Activated CD4-positive, CD25-positive, alpha-beta regulatory T cell treated with anti-CD3 and anti-CD28 coated beads, Interleukin-2, amount 50 U/mL, for 72 hours (primary cell): ENCODE results near the gene IGF1R.

Experiments
- DNase-seq: peaks from one replicate; pipeline ENCODE4 v3.0.0; 2021

The IGF1R gene

DNA sequence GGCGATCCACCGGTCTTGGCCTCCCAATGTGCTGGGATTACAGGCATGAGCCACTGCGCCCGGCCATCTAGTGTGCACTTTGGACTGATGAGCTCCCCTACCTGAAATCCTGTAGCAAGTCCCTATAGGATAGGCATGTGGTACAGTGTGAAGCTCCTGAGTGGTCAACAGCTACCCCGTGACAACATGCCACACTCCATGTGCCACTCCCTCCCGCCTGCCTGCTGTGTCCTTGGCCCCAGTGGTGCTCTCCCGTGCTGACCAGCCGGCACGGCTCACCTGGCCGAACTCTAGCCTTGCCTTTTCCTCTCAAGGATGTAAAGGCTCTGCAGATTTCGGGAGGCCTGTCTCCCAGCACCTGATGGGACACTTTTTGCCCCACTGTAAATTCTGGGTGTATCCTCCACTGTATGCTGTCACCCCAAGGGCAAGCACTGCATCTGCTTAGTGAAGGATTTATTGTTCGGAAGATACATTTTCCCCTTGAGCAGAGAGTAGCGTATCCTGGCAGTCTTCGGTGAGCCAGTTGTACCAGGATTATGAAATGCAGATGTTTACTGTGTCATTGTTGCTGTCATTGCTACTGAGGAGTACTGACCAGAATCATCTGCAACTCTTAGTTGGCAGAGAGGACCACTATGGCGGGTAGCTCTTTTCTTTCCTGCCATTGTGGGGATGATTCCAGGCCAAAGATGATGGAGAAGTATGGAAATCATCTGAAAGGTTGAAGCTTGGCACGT is 64.7 kb downstream of the IGF1R start:
- no peak for DNase-seq

DNA sequence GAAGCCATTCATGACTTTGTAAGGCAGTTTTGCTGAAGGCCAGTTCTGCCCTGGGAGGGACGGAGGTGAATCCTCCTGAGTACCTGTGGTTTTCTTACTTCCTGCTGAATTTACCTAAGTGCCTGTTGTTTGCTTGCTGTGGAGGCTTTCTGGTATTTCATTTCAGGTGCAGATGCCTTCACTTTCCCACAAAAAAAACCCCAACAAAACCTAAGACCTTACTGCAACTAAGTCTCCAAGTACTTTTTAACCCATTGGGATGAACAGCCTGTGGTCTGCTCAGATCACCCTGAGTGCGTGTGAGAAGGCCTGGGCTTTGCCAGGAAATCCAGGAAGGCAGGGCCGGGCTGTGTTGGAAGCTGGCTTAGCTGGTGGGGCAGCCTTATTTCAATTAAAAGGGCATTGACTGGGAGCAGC is 65.3 kb downstream of the IGF1R start:
- DNase-seq: no peak

DNA sequence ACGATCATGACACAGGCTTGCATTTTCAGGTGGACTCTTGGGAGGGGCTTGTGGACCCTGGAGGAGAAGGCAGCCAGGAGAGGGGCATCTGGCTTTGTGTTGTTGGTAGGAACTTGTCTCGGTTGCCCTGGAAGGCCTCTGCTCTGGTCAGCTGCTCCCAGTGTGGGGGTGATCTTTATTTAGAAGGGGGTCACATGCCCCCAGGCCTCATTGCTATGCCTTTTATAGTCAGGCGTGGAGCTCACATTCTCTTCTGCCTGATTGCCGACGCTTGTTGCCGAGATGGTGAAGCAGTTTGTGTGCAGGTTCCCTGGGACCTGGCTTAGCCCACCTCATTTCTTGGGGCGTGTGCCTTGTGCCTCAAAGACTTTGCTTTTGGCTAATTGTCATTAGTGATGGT is 66.6 kb downstream of the IGF1R start:
- no peak for DNase-seq

- DNase-seq: no peak
Measured at GRCh38 chr15:98715401-98715800, 67.1 kb downstream of the IGF1R start.

DNA sequence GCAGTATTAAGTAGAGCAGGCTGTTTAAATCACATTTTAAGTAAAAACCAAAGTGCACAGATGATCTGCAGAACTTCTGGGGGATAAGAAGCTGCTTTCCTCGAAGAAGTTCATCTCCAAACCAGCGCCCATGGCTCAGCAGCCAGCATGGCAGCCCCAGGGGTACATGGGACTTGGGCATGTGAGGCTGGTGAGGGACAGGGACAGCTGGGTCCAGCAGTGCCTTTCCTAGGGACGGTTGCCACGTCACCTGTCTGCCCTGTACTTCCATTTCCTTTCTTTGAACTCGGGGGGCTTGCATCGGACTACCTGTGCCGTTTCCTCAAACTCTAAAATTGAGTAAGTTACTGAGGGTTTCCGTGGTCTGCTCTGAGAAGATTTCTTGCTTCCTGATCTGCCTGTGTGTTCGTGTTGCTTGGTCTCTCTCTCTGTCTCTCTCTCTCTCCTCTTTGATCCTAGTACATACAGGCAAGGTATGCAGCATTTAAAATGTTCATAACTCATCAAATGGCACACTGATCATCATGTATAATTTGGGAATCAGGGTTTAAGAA is 67.6 kb downstream of the IGF1R start:
- no peak for DNase-seq

DNA sequence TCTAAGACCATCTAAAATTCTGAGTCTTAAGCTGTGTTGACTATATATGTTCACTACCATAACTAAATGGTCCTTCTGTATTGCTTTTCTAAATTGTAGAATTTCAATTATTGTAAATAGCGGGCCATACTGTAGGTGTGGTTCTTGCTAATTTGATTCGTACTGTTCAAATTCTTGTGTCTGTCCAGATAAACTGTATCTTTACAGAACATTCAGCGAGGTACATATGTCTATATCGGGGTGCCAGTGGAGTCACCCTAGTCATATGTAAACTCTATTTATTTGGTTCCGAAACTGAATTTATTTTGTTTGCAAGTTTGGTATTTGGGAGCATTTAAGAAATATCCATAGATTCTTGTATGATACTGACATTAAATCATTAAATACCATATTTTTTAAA is 69.0 kb downstream of the IGF1R start:
- DNase-seq: no peak

DNA sequence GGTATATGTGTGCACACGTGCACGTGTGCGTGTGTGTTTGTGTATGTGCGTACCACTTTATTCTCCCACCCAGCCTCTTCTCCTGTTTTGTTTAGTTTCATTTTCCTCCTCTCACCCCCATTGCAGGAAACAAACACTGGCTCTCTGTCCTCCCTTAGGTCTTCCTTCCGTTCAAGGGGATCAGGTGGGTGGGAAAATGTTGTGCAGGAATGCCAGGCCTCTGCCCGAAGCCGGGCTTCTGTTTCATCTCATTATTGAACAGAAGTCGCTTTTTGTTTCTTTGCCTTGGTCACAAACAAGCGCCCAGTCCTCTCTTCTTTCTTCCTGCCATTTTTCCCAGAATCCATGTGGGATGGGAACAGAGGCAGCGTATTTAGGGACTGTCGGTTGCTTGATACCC is 69.6 kb downstream of the IGF1R start:
- no peak for DNase-seq

DNA sequence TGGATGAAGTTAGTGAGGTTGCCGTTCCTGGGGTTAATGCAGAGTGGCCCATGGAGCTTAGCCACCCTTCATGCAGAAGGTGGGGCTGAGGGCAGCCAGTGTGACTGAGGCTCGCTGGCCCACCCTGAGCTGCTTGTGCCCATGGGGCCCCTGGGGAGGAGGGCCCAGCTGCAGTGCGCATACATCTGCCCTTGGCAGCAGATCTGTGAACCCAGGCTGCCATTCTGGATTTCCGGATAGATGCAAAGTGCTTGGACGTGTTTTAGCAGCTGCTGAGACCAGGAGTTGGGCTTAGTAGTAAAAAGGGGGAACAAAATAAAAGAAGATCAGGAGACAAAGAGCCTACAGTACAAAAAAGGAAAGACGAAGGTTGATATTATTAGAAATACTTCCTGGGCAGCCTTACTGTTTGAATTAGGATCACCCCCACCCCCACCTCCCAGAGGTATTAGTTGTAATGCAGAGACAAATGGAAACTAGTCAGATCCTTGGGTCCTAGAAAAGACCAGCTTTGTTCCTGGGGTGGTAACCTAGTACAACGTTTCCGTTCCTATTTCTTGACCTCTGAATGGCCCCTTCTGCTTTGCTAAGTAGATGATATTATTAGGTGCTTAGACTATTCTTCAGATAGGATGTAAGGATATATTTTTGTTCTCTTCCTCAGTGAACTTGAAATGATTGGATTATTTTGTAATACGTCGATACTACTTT is 70.2 kb downstream of the IGF1R start:
- DNase-seq: no peak

DNA sequence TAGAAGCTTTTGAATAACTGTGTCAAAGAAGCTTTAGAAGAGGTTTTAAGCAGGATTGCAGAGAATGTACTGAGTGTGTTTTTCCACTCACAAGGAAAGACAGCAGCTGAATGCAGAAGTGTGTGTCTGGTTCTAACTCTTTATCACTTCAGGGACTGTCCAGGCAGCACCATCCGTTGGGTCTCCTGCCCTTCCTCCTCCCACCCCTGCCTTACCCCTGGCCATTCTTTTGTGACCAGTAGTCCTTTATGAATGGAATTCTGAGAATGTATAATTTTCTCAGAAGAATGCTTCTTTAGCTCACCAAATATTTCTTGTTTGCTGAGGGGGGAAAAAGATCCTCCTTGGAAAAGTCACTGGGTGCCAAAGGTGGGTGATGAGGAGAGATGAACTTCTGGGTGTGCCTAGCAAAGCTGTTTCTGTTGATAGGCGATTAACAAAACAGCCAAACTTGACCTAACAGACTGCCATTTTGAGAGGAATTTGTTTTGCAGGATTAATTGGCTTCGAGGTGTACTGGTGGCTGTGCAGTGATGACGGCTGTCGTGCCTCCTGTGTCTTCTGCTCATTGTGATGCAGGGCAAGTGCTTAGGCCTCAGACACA is 70.9 kb downstream of the IGF1R start:
- DNase-seq: no peak

DNA sequence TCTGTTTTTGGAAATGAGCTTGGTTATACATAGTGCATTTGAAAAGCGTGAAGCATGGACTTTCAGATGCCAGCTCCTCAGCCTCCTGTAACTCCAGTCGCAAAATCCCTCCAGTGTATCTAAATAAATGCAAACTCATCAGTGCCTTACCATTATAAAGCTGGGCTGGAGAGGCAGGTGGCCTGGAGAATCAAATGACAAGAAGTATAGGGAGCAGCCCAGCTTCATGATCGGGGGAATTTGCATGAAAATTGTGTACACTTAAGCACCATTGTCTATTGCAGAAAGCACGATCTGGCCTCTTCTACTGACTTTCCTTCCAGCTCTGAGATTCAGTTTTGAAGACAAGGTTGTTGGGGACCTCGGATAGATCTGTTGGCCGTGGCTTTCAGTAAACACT is 71.7 kb downstream of the IGF1R start:
- DNase-seq: no peak

- DNase-seq: no peak
Measured at GRCh38 chr15:98720577-98721565, 72.5 kb downstream of the IGF1R start.

DNA sequence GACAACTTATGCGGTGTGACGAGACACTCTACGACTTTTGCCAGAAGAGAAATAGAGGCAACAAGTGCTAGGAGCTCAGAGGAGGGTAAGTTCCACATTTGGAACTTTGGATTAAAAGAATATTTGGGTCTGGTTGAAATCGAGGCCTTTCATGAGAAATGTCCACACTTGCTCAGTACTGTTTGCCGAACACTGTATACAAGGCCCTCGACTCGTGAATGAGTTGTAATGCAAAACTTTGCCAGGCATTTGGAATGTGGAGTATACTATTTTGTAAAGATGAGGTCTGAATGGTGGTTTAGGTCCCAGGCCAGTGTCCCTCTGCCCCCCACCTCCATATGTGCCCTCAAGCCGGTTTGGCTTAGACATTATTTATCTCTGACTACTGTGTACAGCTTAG is 73.9 kb downstream of the IGF1R start:
- DNase-seq: no peak

DNA sequence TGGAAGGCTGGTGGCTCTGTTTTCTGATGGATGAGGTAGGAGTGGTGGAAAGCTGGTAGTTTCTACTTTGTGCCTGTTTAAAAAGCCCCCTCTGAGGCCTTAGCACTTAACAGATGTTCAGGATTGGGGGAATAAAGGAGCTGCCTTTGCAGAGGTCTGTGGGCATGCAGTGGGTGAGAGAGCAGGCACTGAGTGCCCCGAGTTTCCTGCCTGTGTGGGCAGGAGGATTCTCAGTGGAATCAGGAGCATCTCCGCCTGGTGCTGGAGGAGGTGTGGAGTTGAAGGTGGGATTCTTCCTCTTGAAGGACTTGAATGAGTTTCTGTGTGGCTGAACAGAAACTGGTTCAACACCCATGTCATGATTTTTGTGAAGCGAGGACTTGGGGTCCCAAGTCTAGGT is 74.3 kb downstream of the IGF1R start:
- no peak for DNase-seq

- no peak for DNase-seq
Measured at GRCh38 chr15:98723195-98723594, 74.9 kb downstream of the IGF1R start.

DNA sequence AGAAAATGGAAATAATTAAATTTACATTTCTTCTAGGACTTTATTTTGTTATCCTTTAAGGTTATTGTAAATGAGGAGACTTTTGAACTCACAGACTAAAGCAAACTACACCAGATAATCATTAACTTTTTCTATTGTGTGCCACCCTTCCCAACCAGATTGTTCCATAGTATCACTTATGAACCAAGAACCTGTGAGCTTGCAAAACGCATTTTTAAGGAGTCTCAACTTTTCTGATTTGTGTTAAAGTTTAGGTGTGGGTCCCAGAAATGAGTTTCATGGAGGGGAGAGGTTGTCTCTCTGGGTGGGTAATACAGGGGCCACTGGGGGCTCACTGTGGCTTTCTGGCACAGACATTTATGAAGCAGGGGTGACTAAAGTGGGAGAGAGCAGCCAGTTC is 75.7 kb downstream of the IGF1R start:
- no peak for DNase-seq

GRCh38 chr15:98724494-98724893 is 76.2 kb downstream of the IGF1R start:
- DNase-seq: no peak

GRCh38 chr15:98725874-98726273 is 77.5 kb downstream of the IGF1R start:
- no peak for DNase-seq

GRCh38 chr15:98727115-98728040 is 79.0 kb downstream of the IGF1R start:
- DNase-seq: no peak

GRCh38 chr15:98728082-98728810 is 79.9 kb downstream of the IGF1R start:
- DNase-seq: no peak

DNA sequence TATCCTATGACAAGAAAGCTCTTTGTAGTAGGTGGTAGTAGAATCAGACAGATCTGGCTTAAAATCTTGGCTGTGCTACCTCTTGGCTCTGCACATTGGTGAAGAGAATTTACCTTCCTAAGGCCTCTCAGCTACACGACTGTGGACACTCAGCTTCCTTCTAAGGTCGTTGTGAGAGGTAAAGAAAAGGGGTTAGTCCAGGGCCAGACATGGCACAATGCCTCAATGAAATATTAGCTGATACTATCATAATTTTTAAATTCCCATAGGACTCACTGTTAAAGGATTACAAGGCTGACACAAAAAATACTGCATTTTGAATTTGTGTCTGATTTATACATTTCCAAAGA is 80.4 kb downstream of the IGF1R start:
- no peak for DNase-seq

GRCh38 chr15:98729446-98730042 is 81.2 kb downstream of the IGF1R start:
- DNase-seq: no peak
